ENCODE data around the gene BEND3.
A peak's percentile ranks its signal among the peaks of the same experiment; 100 is the strongest.
"Not testable (repeated sequence)": the region's sequence is repeated elsewhere in the genome, so short reads cannot be mapped to it uniquely, and the experiment has no call there.

Gene BEND3

GRCh38 chr6:107101686-107102413, 13.5 kb downstream of the BEND3 start:
- TF ChIP-seq CTCF (IDR thresholded peaks at IDR 0.05; ENCODE audit: insufficient read depth, low read depth, low read length, missing control alignments) = no peak
- H3K4me3 ChIP-seq (ENCODE audit: low read depth, low read length) = no peak overlapping the region
- no peak for DNase-seq (ENCODE audit: low read depth)

GRCh38 chr6:107101211-107101610, 14.1 kb downstream of the BEND3 start:
- no peak overlapping the region for H3K4me3 ChIP-seq (ENCODE audit: low read depth, low read length)
- DNase-seq (ENCODE audit: low read depth) = no peak
- TF ChIP-seq CTCF (IDR thresholded peaks at IDR 0.05; ENCODE audit: insufficient read depth, low read depth, low read length, missing control alignments) = no peak

GRCh38 chr6:107098436-107099307, 16.6 kb downstream of the BEND3 start:
- no peak for DNase-seq (ENCODE audit: low read depth)
- no peak overlapping the region for H3K4me3 ChIP-seq (ENCODE audit: low read depth, low read length)
- TF ChIP-seq CTCF (IDR thresholded peaks at IDR 0.05; ENCODE audit: insufficient read depth, low read depth, low read length, missing control alignments) = no peak

- DNase-seq (ENCODE audit: low read depth); H3K4me3 ChIP-seq (ENCODE audit: low read depth, low read length): not testable (repeated sequence)
Observed at GRCh38 chr6:107084459-107084858, 30.9 kb downstream of the BEND3 start.

GRCh38 chr6:107083921-107084320, 31.4 kb downstream of the BEND3 start:
- DNase-seq (ENCODE audit: low read depth) = no peak
- no peak for TF ChIP-seq CTCF (IDR thresholded peaks at IDR 0.05; ENCODE audit: insufficient read depth, low read depth, low read length, missing control alignments)
- no peak overlapping the region for H3K4me3 ChIP-seq (ENCODE audit: low read depth, low read length)

GRCh38 chr6:107083047-107083768, 32.1 kb downstream of the BEND3 start:
- peak; percentile 73 for DNase-seq (ENCODE audit: low read depth)
- no peak for TF ChIP-seq CTCF (IDR thresholded peaks at IDR 0.05; ENCODE audit: insufficient read depth, low read depth, low read length, missing control alignments)
- no peak overlapping the region for H3K4me3 ChIP-seq (ENCODE audit: low read depth, low read length)

GRCh38 chr6:107082045-107082444, 33.3 kb downstream of the BEND3 start:
- no peak for DNase-seq (ENCODE audit: low read depth)
- no peak for TF ChIP-seq CTCF (IDR thresholded peaks at IDR 0.05; ENCODE audit: insufficient read depth, low read depth, low read length, missing control alignments)
- no peak overlapping the region for H3K4me3 ChIP-seq (ENCODE audit: low read depth, low read length)
